ENCODE data around the gene RXRG.

GRCh38 chr1:165387961-165388360 is 57.0 kb downstream of the RXRG start:
- TF ChIP-seq CTCF (IDR thresholded peaks at IDR 0.05) (no peak), POLR2A (IDR thresholded peaks at IDR 0.05) (no peak)

Data from thyroid gland (tissue), 4 donors.